GM12892 (cell line): ENCODE measurements around the gene HMCN1.
"Not testable (repeated sequence)": the region's sequence is repeated elsewhere in the genome, so short reads cannot be mapped to it uniquely, and the experiment has no call there.

Experiments
- DNase-seq: peaks from one replicate; pipeline ENCODE4 v3.0.0; 2011; ENCODE audit not compliant: insufficient read length
- FAIRE-seq: peaks from 2 replicates; lab custom pipeline; 2011; peaks lifted over from hg19 to GRCh38; lab: Jason Lieb, UNC
- POLR2A ChIP-seq: IDR thresholded peaks from 2 replicates; pipeline ENCODE4 v1.6.1; 2011; ENCODE audit warnings: low read depth, low read length, control low read depth
- POLR2AphosphoS5 ChIP-seq: IDR thresholded peaks from 2 replicates; pipeline ENCODE4 v1.6.1; 2011; ENCODE audit warnings: low read depth, low read length, control low read depth
- TAF1 ChIP-seq: IDR thresholded peaks from 2 replicates; pipeline ENCODE4 v1.6.1; 2011; ENCODE audit warnings: low read depth, mild to moderate bottlenecking, control low read depth, low read length, borderline replicate concordance

The HMCN1 gene

GRCh38 chr1:185862235-185862634 is 128.0 kb downstream of the HMCN1 start:
- no peak for DNase-seq
- TF ChIP-seq TAF1 (no peak), POLR2A (no peak), POLR2AphosphoS5 (no peak)
- FAIRE-seq = no peak

DNA sequence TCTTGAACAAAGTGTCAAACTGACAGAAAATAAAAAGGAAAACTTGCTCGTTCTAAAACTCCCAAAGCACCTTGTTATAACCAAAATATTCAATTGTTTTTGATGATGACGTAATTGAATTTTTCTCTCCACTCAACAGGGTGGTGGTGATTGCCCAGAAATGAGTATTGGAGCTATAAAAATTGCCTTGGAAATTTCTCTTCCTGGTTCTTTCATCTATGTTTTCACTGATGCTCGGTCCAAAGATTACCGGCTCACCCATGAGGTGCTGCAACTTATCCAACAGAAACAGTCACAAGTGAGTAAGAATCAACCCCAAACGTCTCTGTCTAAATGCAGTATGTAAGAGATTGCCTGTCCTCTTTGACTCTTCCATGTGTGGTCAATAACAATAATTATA is 130.1 kb downstream of the HMCN1 start:
- TF ChIP-seq POLR2A = no peak
- TF ChIP-seq TAF1 = no peak
- TF ChIP-seq POLR2AphosphoS5 = no peak
- FAIRE-seq = no peak
- no peak for DNase-seq

DNA sequence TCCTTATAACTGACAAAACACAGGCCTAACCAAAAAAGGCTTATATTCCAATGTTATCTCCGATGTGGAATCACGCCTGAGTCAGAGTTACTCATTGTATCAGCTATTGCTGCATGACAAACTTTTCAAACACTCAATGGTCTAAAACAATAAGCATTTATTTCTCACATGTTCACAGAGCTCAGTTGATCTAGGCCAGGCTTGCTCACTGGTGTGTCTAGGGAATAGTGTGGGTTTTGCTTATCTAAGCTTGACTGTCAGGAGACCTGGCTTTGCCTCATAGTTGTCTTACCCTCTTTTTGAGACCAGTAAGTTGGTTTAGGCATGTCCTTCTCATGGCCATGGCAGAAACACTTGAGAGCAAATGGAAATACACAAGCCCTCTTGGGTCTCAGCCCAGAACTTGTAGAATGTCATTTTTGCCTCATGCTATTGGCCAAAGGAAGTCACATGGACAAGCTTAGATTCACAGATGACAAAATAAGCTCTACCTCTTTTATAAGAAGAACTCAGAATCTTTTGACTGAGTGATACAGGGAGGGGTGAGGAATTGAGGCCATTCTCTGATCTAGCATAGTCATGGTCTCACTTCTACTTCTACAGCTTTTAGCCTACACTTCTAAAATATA is 130.8 kb downstream of the HMCN1 start:
- DNase-seq (no peak), FAIRE-seq (no peak)
- TF ChIP-seq POLR2A = no peak
- TF ChIP-seq POLR2AphosphoS5 = no peak
- no peak for TF ChIP-seq TAF1

GRCh38 chr1:185869590-185869989 is 135.4 kb downstream of the HMCN1 start:
- TF ChIP-seq POLR2AphosphoS5 (no peak), TAF1 (no peak), POLR2A (no peak)
- DNase-seq (no peak), FAIRE-seq (no peak)

DNA sequence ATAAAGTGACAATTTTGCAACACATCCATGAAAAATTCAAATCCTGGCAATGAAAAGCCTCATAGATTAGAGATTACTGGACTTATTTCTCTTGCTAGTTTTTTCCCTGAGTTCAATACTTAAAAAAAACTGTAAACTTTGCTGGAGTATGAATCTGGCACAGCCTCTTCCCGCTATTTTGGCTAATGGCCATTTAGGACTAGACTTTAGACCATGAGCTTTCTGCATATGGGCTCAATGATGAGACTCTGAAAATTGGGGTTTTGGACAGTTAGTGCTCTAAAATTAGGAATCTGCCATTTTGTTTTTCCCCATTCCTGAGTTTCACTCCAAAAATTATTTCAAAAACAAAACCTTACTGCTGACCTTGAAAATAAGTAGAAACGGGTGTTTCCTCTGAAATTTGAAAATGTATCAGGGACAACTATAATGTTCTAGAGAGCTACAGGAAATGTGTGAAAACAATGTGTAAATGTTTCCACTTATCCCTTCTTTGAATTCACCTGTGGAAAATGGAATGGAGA is 137.5 kb downstream of the HMCN1 start:
- FAIRE-seq = no peak
- DNase-seq = no peak
- no peak for TF ChIP-seq TAF1
- TF ChIP-seq POLR2AphosphoS5 = no peak
- TF ChIP-seq POLR2A = no peak

DNA sequence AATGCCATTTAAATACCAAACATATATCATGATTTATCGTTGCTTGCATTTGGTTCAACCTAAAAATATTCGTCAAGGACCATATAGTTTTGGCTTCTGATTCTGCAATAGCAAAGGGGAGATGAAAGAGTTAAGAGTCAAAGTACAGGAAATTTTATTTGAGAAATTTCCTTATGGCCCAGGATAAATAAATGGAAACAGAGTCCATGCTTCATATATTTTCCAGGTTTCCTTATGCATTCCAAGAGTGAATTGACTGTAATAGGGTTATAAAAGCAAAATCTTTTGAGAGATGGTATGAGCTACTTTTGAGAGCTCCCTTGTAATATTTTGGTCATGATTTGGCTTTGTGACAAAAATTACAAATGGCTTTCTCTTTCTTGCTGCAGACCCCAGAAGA is 140.1 kb downstream of the HMCN1 start:
- no peak for FAIRE-seq
- TF ChIP-seq POLR2AphosphoS5 (no peak), TAF1 (no peak), POLR2A (no peak)
- no peak for DNase-seq

DNA sequence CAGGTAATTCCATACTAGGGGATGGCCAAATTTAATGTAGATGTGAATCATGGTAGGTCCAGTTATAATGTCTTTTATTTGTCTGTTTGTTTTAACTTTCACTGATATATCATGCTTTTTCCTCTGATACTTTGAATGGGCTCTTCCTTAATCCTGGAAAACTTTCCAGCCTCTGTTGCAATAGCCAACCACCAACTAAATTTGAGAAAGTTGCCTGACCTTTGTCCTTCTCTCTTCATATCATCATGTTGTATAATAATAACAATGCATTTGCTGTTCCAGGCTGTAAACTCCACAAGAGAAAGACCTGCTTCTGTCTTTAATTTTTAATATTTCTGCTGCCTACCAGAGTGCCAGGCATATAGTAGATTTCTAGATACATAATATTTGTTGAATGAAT is 146.1 kb downstream of the HMCN1 start:
- TF ChIP-seq TAF1 = no peak
- FAIRE-seq (no peak), DNase-seq (no peak)

DNA sequence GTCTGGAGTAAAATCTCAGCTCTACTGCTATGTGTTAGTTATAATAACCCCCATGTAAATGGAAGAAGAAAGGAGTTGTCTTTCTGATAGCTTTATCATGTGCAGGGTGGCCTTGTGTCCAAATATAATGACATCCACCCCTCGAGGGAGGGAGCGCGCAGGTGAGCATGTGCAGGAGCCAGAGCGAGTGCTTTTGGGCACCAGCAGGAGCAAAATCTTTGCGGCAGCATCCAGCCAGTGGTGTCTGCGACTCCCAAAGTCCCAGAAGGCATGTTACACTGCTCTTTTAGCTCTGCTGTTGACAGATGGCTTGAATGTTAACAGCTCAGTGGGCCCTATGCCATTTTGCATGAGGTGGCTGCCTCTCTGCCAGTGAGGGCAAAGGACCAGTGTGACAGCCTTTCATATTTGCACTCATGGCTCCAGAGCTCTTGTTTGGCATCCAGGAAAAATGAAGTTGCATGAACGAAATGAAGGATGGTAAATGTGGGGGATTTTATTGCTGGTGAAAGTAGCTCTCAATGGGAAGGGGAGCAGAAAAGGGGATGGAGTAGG is 146.7 kb downstream of the HMCN1 start:
- DNase-seq (no peak), FAIRE-seq (no peak)
- TF ChIP-seq POLR2AphosphoS5 (no peak), TAF1 (no peak), POLR2A (no peak)

DNA sequence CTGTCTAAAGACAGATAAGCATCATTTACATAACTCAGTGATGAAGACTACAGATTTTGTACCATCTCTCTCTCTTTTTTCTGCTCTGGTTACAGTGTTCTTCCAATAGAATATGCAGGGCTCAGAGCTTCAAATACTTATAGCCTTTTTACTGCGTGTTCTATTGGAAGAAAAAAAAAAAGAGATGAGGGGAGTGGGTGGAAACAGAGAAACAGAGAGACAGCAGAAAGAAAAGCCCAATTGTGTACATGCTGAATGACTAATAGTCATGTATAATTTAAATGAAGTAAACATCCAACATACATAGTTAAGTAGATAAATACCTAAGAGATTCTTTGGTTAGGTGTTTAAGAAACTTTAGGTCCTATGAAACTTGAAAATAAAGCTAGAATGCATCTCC is 151.9 kb downstream of the HMCN1 start:
- no peak for TF ChIP-seq POLR2AphosphoS5
- TF ChIP-seq TAF1 = no peak
- no peak for TF ChIP-seq POLR2A
- FAIRE-seq (no peak), DNase-seq (no peak)

DNA sequence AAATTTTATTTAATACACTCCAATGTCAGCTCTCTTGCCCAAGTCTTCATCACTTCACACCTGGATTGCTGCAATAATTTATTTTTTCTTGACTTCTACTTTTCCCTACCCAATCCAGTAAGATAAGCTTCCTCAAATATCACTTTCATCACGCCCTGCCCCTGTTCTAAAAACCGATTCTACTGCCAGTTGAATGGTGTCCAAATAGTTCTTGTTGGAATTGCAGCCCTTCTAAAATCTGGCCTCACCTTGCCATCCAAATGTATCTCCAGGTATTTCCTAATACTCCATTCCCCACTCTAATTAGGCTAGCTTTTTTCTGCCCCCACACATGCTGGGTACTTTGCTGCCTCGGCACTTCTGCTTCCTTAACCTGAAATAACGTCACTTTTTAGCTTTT is 152.5 kb downstream of the HMCN1 start:
- DNase-seq (no peak), FAIRE-seq (no peak)
- no peak for TF ChIP-seq POLR2A
- no peak for TF ChIP-seq TAF1
- no peak for TF ChIP-seq POLR2AphosphoS5

GRCh38 chr1:185892831-185893403 is 158.7 kb downstream of the HMCN1 start:
- not testable (repeated sequence) for FAIRE-seq, DNase-seq

- TF ChIP-seq POLR2A (no peak), TAF1 (no peak), POLR2AphosphoS5 (no peak)
- FAIRE-seq = no peak
- no peak for DNase-seq
Measured at GRCh38 chr1:185894791-185895190, 160.6 kb downstream of the HMCN1 start.
